Measurements from ENCODE around the gene PRC1.

PRC1 gene

DNA sequence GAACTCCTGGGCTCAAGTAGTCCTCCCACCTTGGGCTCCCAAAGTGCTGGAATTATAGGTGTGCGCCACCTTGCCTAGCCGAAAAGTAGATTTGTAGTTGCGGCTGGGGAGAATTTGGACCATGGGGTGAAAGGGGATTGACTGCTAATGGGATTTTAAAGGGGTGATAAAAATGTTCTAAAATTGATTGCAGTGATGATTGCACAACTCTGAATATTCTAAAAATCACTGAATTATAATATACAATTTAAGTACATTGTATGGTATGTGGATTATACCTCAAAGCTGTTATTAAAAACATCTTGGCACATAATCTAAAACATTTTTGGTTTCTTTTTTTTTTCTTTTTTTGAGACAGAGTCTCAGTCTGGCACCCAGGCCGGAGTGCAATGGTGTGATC lies 3.9 kb downstream of the PRC1 start:
- Histone ChIP-seq H3K27me3 (replicated peaks; ENCODE audit: control insufficient read depth, insufficient read depth, low read length, poor library complexity, severe bottlenecking) (no peaks in the 10 kb centered on the region), H3K27ac (ENCODE audit: insufficient read depth, low read length, poor library complexity, severe bottlenecking) (no peak overlapping the region), H3K36me3 (ENCODE audit: control insufficient read depth, insufficient read depth, low read length) (no peaks in the 10 kb centered on the region), H3K9me3 (ENCODE audit: control insufficient read depth, low read length) (no peaks in the 10 kb centered on the region), H3K4me3 (ENCODE audit: insufficient read depth, low read depth, low read length, poor library complexity, severe bottlenecking) (no peak overlapping the region), H3K4me1 (ENCODE audit: control insufficient read depth, insufficient read depth, low read length, poor library complexity, severe bottlenecking) (peaks cover 4% of the 10 kb centered on the region)
- no peak for DNase-seq

DNA sequence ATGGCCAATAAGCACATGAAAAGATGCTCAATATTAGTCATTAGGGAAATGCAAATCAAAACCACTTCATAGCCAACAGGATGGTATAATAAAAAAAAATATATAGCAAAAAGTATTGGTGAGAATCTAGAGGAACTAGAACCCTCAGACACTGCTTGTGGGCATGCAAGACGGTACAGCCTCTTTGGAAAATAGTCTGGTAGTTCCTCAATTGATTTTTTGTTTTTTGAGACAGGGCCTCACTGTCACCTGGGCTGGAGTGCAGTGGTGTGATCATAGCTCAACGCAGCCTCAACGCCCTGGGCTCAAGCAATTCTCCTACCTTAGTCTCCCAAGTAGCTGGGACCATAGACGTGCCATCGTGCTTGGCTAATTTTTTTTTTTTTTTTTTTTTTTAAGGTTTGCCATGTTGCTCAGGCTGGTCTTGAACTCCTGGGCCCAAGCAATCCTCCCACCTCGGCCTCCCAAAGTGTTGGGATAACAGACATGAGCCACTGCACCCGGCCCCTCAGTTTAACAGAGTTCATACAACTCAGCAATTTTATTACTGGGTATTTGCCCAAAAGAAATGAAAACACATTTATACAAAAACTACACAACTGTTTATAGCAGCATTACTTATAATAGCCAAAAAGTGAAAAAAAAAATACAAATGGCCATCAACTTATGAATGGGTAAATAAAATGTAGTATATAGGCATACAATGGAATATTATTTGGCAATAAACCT lies 5.1 kb downstream of the PRC1 start:
- DNase-seq: no peak
- no peak overlapping the region for H3K27ac ChIP-seq (ENCODE audit: insufficient read depth, low read length, poor library complexity, severe bottlenecking)
- H3K27me3 ChIP-seq (replicated peaks; ENCODE audit: control insufficient read depth, insufficient read depth, low read length, poor library complexity, severe bottlenecking): no peaks in the 10 kb centered on the region
- H3K4me1 ChIP-seq (ENCODE audit: control insufficient read depth, insufficient read depth, low read length, poor library complexity, severe bottlenecking): peaks cover 4% of the 10 kb centered on the region
- no peaks in the 10 kb centered on the region for H3K36me3 ChIP-seq (ENCODE audit: control insufficient read depth, insufficient read depth, low read length)
- H3K4me3 ChIP-seq (ENCODE audit: insufficient read depth, low read depth, low read length, poor library complexity, severe bottlenecking): no peak overlapping the region
- H3K9me3 ChIP-seq (ENCODE audit: control insufficient read depth, low read length): no peaks in the 10 kb centered on the region

DNA sequence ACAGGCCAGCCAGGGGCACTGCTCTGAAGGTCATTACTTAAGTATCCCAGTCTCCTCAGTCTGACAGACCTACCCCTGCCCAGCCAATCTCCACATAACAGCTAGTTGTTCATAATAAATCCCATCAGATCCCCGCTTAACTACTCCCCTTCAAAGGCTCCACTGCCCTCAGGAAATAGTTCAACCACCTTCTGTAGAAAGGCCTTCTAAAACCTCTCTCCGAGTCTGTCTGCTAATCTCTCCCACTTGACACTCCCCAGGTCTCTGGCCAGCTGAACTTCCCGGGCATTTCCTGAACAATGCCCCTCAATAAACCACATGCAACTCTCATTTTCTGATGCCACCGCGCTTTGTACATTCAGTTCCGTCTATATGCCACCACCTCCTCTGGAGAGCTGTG lies 6.0 kb downstream of the PRC1 start:
- no peak for DNase-seq
- no peaks in the 10 kb centered on the region for H3K9me3 ChIP-seq (ENCODE audit: control insufficient read depth, low read length)
- H3K27ac ChIP-seq (ENCODE audit: insufficient read depth, low read length, poor library complexity, severe bottlenecking): no peak overlapping the region
- H3K36me3 ChIP-seq (ENCODE audit: control insufficient read depth, insufficient read depth, low read length): no peaks in the 10 kb centered on the region
- H3K4me1 ChIP-seq (ENCODE audit: control insufficient read depth, insufficient read depth, low read length, poor library complexity, severe bottlenecking): no peaks in the 10 kb centered on the region
- no peaks in the 10 kb centered on the region for H3K27me3 ChIP-seq (replicated peaks; ENCODE audit: control insufficient read depth, insufficient read depth, low read length, poor library complexity, severe bottlenecking)
- H3K4me3 ChIP-seq (ENCODE audit: insufficient read depth, low read depth, low read length, poor library complexity, severe bottlenecking): no peak overlapping the region

DNA sequence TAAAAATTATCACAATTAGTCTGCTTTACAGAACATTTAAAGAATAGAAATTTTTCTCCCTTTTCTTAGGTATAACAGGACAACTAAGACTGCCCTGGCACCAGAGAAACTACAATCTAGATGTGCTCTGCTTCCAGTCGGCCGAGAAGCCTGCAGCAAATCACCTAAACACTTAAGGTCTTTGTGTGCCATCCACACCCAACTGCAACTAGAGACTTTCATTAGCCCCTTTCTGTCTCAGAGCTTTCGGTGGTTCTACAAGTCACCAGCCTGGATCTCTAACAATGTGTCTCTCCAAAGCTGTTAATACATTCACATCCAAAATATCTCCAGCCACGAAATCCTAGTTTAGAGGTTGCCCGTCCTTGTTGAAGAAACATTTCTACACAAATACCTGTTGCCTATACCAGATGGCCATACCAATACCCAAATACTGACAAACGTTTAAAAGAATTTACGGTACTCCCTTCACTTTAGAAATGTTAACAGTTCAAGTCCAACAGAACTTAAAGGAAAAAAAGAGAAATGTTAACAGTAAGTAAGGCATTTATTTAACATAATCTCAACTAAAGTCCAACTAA lies 6.7 kb downstream of the PRC1 start:
- Histone ChIP-seq H3K36me3 (ENCODE audit: control insufficient read depth, insufficient read depth, low read length) (no peaks in the 10 kb centered on the region), H3K27ac (ENCODE audit: insufficient read depth, low read length, poor library complexity, severe bottlenecking) (no peak overlapping the region)
- no peak for DNase-seq

DNA sequence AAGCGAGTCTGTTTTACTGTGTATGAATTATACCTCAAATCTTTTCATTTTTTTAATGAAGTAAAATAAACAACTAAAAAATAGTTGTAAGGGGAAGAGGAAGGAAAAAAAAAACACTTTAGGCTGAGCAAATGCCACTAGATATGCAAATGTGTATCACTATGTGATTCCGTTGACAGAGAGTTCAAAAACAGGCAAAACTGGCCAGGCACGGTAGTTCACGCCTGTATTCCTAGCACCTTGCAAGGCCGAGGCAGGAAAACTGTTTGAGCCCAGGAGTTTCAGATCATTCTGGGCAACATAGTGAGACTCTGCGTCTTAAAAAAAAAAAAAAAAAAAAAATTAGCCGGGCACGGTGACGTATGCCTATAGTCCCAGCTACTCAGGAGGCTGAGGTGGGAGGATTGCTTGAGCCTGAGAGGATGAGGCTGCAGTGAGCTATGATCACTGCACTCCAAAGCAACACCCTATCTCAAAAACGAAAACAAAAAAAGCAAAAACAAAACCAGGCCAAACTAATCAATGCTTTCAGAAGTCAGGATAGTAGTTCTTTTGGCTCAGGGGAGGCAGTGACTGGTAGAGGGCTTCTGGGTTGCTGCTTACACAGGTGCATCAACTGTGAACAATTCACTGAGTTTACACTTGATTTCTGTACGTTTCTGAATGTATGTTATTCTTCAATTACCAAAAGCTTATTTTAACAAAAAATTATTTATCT lies 7.4 kb downstream of the PRC1 start:
- H3K27ac ChIP-seq (ENCODE audit: insufficient read depth, low read length, poor library complexity, severe bottlenecking): no peak overlapping the region
- H3K36me3 ChIP-seq (ENCODE audit: control insufficient read depth, insufficient read depth, low read length): no peaks in the 10 kb centered on the region
- no peak for DNase-seq
- H3K27me3 ChIP-seq (replicated peaks; ENCODE audit: control insufficient read depth, insufficient read depth, low read length, poor library complexity, severe bottlenecking): no peaks in the 10 kb centered on the region
- no peaks in the 10 kb centered on the region for H3K9me3 ChIP-seq (ENCODE audit: control insufficient read depth, low read length)
- H3K4me1 ChIP-seq (ENCODE audit: control insufficient read depth, insufficient read depth, low read length, poor library complexity, severe bottlenecking): no peaks in the 10 kb centered on the region
- no peak overlapping the region for H3K4me3 ChIP-seq (ENCODE audit: insufficient read depth, low read depth, low read length, poor library complexity, severe bottlenecking)

More for the DNA sequence above, 6.7 kb downstream of the PRC1 start:
- H3K4me1 ChIP-seq (ENCODE audit: control insufficient read depth, insufficient read depth, low read length, poor library complexity, severe bottlenecking): no peaks in the 10 kb centered on the region
- H3K4me3 ChIP-seq (ENCODE audit: insufficient read depth, low read depth, low read length, poor library complexity, severe bottlenecking): no peak overlapping the region
- no peaks in the 10 kb centered on the region for H3K9me3 ChIP-seq (ENCODE audit: control insufficient read depth, low read length)
- H3K27me3 ChIP-seq (replicated peaks; ENCODE audit: control insufficient read depth, insufficient read depth, low read length, poor library complexity, severe bottlenecking): no peaks in the 10 kb centered on the region

DNA sequence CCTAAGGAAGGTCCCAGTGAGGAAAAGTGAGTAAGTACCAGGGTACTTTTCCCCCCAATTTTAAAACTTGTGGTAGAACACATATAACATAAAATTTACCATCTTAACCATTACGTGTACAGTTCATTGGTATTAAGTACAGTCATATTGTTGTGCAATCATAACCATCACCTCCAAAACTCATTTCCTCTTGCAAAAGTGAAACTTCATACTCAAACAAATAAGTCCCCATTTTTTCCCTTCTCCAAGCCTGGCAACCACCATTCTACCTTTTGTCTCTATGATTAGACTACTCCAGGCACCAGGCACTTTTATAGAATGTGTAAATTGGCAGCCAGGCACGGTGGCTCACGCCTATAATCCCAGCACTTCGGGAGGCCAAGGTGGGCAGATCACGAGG lies 12.2 kb downstream of the PRC1 start:
- Histone ChIP-seq H3K4me3 (ENCODE audit: insufficient read depth, low read depth, low read length, poor library complexity, severe bottlenecking) (no peak overlapping the region), H3K36me3 (ENCODE audit: control insufficient read depth, insufficient read depth, low read length) (no peaks in the 10 kb centered on the region), H3K9me3 (ENCODE audit: control insufficient read depth, low read length) (no peaks in the 10 kb centered on the region), H3K27me3 (replicated peaks; ENCODE audit: control insufficient read depth, insufficient read depth, low read length, poor library complexity, severe bottlenecking) (no peaks in the 10 kb centered on the region), H3K27ac (ENCODE audit: insufficient read depth, low read length, poor library complexity, severe bottlenecking) (no peak overlapping the region), H3K4me1 (ENCODE audit: control insufficient read depth, insufficient read depth, low read length, poor library complexity, severe bottlenecking) (no peaks in the 10 kb centered on the region)
- DNase-seq: no peak

DNA sequence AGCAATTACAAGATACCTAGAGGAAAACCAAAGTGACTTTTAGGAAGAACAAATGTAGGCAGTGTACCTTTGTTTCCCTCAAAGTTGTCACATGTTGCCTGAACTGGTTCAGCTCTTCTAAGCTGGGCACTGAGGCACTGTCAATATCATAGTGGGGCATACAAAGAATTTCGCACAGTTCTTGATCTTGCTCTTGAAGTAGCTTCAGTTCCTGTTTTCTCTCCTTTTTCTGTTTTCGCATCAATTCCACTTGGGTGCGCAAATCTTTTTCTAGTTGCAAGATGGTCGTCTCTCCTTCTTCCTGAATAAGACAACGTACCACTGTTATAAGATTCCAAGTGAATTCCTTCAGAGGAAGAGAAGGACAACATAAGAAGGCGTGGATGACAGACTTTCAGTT lies 12.7 kb downstream of the PRC1 start:
- Histone ChIP-seq H3K36me3 (ENCODE audit: control insufficient read depth, insufficient read depth, low read length) (no peaks in the 10 kb centered on the region), H3K9me3 (ENCODE audit: control insufficient read depth, low read length) (no peaks in the 10 kb centered on the region), H3K27me3 (replicated peaks; ENCODE audit: control insufficient read depth, insufficient read depth, low read length, poor library complexity, severe bottlenecking) (no peaks in the 10 kb centered on the region), H3K4me1 (ENCODE audit: control insufficient read depth, insufficient read depth, low read length, poor library complexity, severe bottlenecking) (no peaks in the 10 kb centered on the region), H3K27ac (ENCODE audit: insufficient read depth, low read length, poor library complexity, severe bottlenecking) (no peak overlapping the region), H3K4me3 (ENCODE audit: insufficient read depth, low read depth, low read length, poor library complexity, severe bottlenecking) (no peak overlapping the region)
- no peak for DNase-seq

DNA sequence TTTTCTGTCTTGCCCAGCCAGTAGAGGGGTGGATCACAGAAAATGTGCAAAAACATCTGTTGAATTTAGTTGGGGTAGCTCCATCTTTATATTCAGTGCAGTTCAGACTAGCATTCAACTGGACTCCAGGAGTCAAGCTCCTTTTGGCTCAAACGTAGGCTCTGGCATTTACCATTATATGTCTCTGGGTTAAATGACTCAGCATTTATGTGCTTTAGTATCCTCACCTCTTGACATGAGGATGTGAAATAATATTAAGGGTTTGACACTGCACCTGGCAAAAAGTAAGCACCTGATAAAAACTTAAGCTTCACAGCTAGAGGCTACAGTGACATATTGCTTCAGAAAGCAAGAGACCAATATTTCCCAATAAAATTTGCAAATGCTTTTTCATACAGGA lies 14.8 kb downstream of the PRC1 start:
- Histone ChIP-seq H3K4me1 (ENCODE audit: control insufficient read depth, insufficient read depth, low read length, poor library complexity, severe bottlenecking) (no peaks in the 10 kb centered on the region), H3K4me3 (ENCODE audit: insufficient read depth, low read depth, low read length, poor library complexity, severe bottlenecking) (no peak overlapping the region), H3K9me3 (ENCODE audit: control insufficient read depth, low read length) (no peaks in the 10 kb centered on the region), H3K27ac (ENCODE audit: insufficient read depth, low read length, poor library complexity, severe bottlenecking) (no peak overlapping the region), H3K36me3 (ENCODE audit: control insufficient read depth, insufficient read depth, low read length) (no peaks in the 10 kb centered on the region), H3K27me3 (replicated peaks; ENCODE audit: control insufficient read depth, insufficient read depth, low read length, poor library complexity, severe bottlenecking) (no peaks in the 10 kb centered on the region)
- no peak for DNase-seq

DNA sequence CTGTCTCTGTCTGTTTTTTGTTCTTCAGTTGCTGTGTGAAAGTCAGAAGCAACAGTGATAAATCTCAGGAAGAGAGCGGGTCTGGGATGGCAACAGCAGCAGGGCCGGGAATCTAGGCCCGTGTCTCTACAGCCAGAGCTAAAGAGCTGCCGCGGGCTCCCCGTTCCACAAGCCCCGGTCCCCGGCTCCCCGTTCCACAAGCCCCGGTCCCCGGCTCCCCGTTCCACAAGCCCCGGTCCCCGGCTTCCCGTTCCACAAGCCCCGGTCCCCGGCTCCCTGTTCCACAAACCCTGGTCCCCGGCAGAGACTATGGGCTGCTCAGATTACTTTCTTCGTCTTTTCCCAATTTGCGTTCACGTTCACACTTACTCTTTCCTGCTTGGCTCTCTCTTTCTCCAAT lies 20.1 kb downstream of the PRC1 start:
- DNase-seq: no peak
- H3K4me1 ChIP-seq (ENCODE audit: control insufficient read depth, insufficient read depth, low read length, poor library complexity, severe bottlenecking): no peaks in the 10 kb centered on the region
- H3K27me3 ChIP-seq (replicated peaks; ENCODE audit: control insufficient read depth, insufficient read depth, low read length, poor library complexity, severe bottlenecking): no peaks in the 10 kb centered on the region
- no peaks in the 10 kb centered on the region for H3K36me3 ChIP-seq (ENCODE audit: control insufficient read depth, insufficient read depth, low read length)
- no peak overlapping the region for H3K27ac ChIP-seq (ENCODE audit: insufficient read depth, low read length, poor library complexity, severe bottlenecking)
- H3K9me3 ChIP-seq (ENCODE audit: control insufficient read depth, low read length): no peaks in the 10 kb centered on the region
- no peak overlapping the region for H3K4me3 ChIP-seq (ENCODE audit: insufficient read depth, low read depth, low read length, poor library complexity, severe bottlenecking)

DNA sequence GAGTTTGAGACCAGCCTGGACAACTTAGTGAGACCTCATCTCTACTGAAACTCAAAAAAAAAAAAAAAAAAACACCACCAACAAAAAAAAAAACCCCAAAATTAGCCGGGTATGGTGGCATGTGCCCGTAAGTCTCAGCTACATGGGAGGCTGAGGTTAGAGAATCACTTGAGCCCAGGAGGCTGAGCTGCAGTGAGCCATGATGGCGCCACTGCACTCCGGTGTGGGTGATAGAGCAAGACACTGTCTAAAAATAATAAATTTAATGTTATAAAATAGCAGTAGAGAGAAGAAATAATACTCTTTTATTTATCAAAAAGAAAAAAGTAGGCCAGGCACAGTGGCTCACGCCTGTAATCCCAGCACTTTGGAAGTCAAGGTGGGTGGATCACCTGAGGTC lies 22.2 kb downstream of the PRC1 start:
- no peaks in the 10 kb centered on the region for H3K27me3 ChIP-seq (replicated peaks; ENCODE audit: control insufficient read depth, insufficient read depth, low read length, poor library complexity, severe bottlenecking)
- no peaks in the 10 kb centered on the region for H3K9me3 ChIP-seq (ENCODE audit: control insufficient read depth, low read length)
- no peaks in the 10 kb centered on the region for H3K36me3 ChIP-seq (ENCODE audit: control insufficient read depth, insufficient read depth, low read length)
- H3K27ac ChIP-seq (ENCODE audit: insufficient read depth, low read length, poor library complexity, severe bottlenecking): no peak overlapping the region
- DNase-seq: no peak
- H3K4me3 ChIP-seq (ENCODE audit: insufficient read depth, low read depth, low read length, poor library complexity, severe bottlenecking): no peak overlapping the region
- no peaks in the 10 kb centered on the region for H3K4me1 ChIP-seq (ENCODE audit: control insufficient read depth, insufficient read depth, low read length, poor library complexity, severe bottlenecking)
